NB4 (cell line): Measurements from ENCODE around the gene ZSCAN31.

Experiments used
- MAX ChIP-seq: IDR thresholded peaks from 2 replicates; pipeline ENCODE4 v1.6.1; 2011; ENCODE audit warnings: low read depth, low read length
- POLR2A ChIP-seq: IDR thresholded peaks from 2 replicates; pipeline ENCODE4 v1.6.1; 2011; ENCODE audit warnings: mild to moderate bottlenecking; ENCODE audit not compliant: insufficient read length; ENCODE audit errors: extremely low read depth
- TF ChIP-seq, protein P1 (sequence below): IDR thresholded peaks from one replicate; pipeline ENCODE4 v1.5.1; 2012; ENCODE audit warnings: low read depth, low read length

DNA sequence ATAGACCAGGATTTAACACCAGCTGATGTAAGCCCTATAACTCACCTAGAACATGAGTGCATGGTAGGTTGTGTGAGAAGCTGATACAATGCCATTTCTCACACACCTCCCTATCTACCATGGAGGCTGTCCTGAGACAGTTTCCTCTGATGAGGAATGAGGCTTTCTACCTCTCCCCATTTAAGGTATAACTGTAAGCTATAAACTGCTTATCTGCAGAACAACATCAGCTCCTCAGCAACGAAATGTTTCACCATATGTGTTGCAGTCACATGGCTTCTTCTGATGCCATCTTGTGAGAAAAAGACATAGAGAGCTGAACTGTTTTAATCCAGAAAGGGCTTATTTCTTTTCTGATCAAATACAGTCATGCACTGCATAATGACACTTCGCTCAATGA lies 34.5 kb upstream of the ZSCAN31 start:
- TF ChIP-seq, protein P1, sequence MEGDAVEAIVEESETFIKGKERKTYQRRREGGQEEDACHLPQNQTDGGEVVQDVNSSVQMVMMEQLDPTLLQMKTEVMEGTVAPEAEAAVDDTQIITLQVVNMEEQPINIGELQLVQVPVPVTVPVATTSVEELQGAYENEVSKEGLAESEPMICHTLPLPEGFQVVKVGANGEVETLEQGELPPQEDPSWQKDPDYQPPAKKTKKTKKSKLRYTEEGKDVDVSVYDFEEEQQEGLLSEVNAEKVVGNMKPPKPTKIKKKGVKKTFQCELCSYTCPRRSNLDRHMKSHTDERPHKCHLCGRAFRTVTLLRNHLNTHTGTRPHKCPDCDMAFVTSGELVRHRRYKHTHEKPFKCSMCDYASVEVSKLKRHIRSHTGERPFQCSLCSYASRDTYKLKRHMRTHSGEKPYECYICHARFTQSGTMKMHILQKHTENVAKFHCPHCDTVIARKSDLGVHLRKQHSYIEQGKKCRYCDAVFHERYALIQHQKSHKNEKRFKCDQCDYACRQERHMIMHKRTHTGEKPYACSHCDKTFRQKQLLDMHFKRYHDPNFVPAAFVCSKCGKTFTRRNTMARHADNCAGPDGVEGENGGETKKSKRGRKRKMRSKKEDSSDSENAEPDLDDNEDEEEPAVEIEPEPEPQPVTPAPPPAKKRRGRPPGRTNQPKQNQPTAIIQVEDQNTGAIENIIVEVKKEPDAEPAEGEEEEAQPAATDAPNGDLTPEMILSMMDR = no peak
- TF ChIP-seq POLR2A (no peak), MAX (no peak)
